Measurements from ENCODE around the gene HNRNPUL2. TPM values are rescaled to one million over a fixed set of nuclear protein-coding genes. Genes with fewer than 3 reads are reported as not detected.
A peak's percentile ranks its signal among the peaks of the same experiment; 100 is the strongest.

The HNRNPUL2 gene
- total and polyA plus RNA-seq, 9 of the 15 experiments (the other 6 are each of a cell fraction or from before 2014, with no cell fraction given), result 0.89 to 44.3 (median 15.2) TPM

GRCh38 chr11:62728171-62728988 is 1.1 kb upstream of the HNRNPUL2 start, which contains the start of gene TTC9C (continued):
- TF ChIP-seq MLLT1 (IDR thresholded peaks at IDR 0.05) (peak in 1 of 2 experiments; percentile 24; a peak in 1 of 4 replicates), ZZZ3 (IDR thresholded peaks at IDR 0.05) (0 out of 2 replicates have a peak, but pooled peaks have one; percentile 77), CC2D1A (IDR thresholded peaks at IDR 0.05) (0 out of 2 replicates have a peak, but pooled peaks have one; percentile 44), KLF13 (tag; IDR thresholded peaks at IDR 0.05; ENCODE audit: borderline replicate concordance, low read depth) (peak; percentile 96), SRF (CRISPR knock-in tag; IDR thresholded peaks at IDR 0.05) (0 out of 4 replicates have a peak, but pooled peaks of 1 of the 2 experiments have one; percentile 40), SMARCA5 (IDR thresholded peaks at IDR 0.05) (0 out of 2 replicates have a peak, but pooled peaks have one; percentile 14), KAT7 (CRISPR knock-in tag; IDR thresholded peaks at IDR 0.05; ENCODE audit: borderline replicate concordance) (0 out of 2 replicates have a peak, but pooled peaks have one; percentile 4), CBX1 (IDR thresholded peaks at IDR 0.05; ENCODE audit: low read depth) (0 out of 2 replicates have a peak, but pooled peaks have one; percentile 9), FOXJ2 (tag; IDR thresholded peaks at IDR 0.05) (0 out of 2 replicates have a peak, but pooled peaks have one; percentile 61), ETS1 (conservative IDR thresholded peaks at IDR 0.05; ENCODE audit: control insufficient read depth, low read depth, low read length) (no peak), PTRF (tag; IDR thresholded peaks at IDR 0.05) (no peak), HNRNPH1 (optimal IDR thresholded peaks at IDR 0.05; ENCODE audit: low read depth, low read length) (no peak), NFATC3 (IDR thresholded peaks at IDR 0.05) (no peak), LARP7 (IDR thresholded peaks at IDR 0.05) (no peak), RBBP5 (IDR thresholded peaks at IDR 0.05; ENCODE audit: borderline replicate concordance, insufficient read depth, low read length, poor library complexity, severe bottlenecking) (peak; percentile 59), GTF2F1 (IDR thresholded peaks at IDR 0.05; ENCODE audit: low read depth, low read length) (0 out of 2 replicates have a peak, but pooled peaks have one; percentile 15), NR2C1 (IDR thresholded peaks at IDR 0.05) (peak; percentile 99), NR2C1 (tag; IDR thresholded peaks at IDR 0.05) (peak; percentile 99), ZNF133 (CRISPR knock-in tag; IDR thresholded peaks at IDR 0.05) (no peak), MNT (conservative IDR thresholded peaks at IDR 0.05) (peak; percentile 57 to 76; a peak in 3 of 4 replicates), DACH1 (IDR thresholded peaks at IDR 0.05; ENCODE audit: partially characterized antibody) (no peak), TARDBP (IDR thresholded peaks at IDR 0.05) (no peak), MTA3 (IDR thresholded peaks at IDR 0.05; ENCODE audit: borderline replicate concordance) (0 out of 2 replicates have a peak, but pooled peaks have one; percentile 30), FOXK2 (conservative IDR thresholded peaks at IDR 0.05 in 1 of 2, IDR thresholded peaks at IDR 0.05 in 1 of 2; ENCODE audit: low read depth in 2 of 2) (peak in 1 of 2 experiments; percentile 69; a peak in 1 of 4 replicates)
